Cerebellar nuclear complex (tissue), 1 donor: ENCODE measurements around the gene SRRM2.
"Not testable (repeated sequence)": the region's sequence is repeated elsewhere in the genome, so short reads cannot be mapped to it uniquely, and the experiment has no call there.

ENCODE experiments used
- DNase-seq, 2 experiments: peaks; one replicate each; lab custom pipeline; 2025; lab: John Stamatoyannopoulos, UW

SRRM2 gene

DNA sequence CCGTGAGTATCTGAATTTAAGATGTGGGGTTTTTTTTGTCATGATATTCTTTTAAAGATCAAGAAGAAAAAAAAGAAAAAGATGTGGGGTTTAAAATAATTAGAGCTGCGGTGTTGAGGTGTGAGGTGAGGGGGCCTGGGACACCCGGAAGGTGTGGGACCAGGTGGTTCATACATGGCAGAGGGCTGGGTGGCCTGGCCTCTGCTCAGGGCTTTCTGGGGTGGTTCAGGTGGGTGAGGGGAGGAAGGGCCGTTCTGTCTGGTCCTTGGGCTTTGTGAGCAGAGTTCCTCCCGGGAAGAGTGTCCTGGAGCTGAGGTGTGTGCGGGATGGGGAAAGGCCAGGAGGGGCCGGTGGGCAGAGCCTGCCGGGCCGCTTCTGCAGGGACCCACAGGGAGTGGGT, 37.4 kb upstream of the SRRM2 start:
- DNase-seq, result no peak

DNA sequence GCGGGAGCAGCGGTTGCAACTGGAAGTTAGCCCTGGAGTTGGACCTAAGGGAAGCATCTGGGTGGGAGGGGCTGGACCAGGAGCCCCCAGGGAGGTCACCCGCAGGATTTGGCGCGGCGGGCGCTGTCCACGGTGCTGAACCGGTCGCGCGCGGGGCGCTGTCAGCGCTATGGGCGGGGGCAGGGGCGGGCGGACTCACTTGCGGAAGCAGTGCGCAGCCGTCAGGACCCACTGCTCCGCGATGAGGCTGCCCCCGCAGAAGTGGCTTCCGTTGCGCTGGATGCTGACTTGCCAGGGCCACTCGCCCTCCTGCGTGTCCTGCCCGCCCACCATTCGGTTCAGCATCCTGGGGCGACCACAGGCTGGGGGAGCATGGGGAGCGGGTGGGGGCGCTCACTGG, 36.9 kb upstream of the SRRM2 start:
- DNase-seq, result no peak

DNA sequence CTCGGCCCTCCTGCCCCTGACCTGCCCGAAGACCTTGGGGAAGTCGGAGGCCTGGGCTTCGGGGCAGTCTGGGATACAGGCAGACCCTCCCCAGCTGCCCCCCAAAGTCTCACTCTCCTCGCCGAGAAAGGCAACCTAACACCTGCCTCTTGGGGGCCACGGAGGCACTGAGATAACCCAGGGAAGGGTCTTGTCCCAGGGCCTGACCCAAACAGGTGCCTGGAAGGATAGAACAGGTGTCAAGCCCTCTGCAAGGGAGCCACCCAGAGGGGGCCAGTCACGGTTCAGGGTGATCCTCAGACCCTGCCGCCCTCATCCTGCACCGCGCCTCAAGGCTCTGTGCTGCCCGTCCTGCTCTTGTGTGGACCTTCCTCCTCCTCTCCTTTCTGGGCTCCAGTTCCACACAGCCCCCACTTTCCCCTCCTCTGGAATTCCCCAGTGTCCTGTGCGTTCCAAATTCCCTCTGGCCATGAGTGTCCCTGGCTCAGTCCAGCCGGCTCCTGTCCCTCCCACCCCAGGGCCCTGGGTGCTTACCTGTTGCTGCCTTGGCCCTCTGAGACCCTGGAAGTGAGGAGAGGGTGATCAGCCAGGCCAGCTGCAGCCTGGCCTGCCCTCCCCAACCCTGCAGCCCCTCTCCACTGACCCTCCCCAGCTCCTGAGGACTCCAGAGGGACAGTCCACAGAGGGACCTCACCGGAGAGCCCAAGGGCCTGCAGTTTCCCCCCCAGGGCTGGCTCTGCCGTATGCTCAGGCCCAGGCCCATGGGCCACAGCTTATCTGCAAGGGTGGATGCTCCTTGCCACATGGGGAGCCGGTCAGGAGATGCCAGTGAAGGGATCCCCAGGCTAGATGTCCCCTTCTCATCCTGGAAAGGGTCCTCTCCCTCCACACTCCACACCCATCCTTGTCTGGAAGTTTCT, 36.2 kb upstream of the SRRM2 start:
- DNase-seq, result no peak

DNA sequence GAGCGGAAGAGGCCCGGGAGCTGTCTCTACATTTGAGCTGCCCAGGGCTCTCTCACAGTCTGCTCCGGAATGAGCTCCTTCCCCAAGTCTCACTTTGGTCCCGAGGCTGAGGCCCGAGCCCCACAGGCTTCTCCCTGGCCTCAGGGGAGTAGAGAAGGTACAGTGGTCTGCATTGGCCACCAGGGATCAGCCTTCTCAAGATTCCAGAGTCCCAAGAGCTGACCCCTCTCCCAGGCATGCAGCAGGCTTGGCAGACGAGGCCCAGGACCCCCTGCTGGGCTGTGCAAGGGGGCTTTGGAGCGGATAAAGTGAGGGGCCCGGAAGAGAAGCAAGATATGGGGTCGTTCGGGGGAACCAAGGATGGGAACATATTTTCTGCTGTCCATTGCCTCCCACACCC, 35.5 kb upstream of the SRRM2 start:
- DNase-seq, result no peak

DNA sequence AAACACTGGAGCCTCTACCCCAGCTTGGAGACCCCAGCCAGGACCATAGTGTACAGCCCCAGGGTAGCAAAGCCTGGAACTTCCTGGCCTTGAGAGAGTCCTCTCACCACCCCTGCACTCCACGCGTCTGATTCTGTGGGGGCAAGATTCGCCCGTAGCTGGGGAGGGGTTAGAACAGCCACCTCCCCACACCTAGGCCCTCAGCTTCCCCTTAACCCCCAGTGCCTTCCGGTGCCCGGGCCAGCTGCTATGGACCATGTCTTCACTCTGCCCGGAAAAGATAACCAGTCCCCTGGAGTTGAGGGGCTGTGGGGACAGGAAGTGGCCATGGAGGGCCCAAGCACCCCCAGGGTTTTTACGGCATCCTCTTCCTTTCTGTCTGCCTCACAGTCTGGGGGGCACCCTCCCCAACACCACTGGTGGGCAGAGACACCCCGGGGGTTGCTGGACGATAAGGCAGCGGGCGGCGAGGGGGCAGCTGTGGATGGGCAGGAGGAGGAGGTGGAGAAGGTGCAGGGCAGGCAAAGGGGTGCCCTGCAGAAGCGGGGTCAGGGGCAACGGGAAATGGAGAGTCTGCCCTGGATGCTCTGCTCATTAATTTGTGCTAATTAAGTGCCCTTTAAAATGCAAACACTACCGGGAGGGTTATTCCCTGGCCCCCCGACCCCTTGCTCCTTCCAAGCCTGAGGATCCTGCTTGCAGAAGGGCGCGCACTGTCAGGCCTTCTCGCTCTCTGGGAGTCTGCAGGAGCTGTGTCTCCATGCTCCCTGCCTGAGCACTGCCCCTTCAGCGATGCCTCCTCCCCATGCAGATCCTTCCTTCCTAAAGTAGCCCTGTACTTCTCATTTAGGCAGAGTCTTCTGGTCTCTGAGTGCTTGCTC, 34.8 kb upstream of the SRRM2 start:
- no peak for DNase-seq

DNA sequence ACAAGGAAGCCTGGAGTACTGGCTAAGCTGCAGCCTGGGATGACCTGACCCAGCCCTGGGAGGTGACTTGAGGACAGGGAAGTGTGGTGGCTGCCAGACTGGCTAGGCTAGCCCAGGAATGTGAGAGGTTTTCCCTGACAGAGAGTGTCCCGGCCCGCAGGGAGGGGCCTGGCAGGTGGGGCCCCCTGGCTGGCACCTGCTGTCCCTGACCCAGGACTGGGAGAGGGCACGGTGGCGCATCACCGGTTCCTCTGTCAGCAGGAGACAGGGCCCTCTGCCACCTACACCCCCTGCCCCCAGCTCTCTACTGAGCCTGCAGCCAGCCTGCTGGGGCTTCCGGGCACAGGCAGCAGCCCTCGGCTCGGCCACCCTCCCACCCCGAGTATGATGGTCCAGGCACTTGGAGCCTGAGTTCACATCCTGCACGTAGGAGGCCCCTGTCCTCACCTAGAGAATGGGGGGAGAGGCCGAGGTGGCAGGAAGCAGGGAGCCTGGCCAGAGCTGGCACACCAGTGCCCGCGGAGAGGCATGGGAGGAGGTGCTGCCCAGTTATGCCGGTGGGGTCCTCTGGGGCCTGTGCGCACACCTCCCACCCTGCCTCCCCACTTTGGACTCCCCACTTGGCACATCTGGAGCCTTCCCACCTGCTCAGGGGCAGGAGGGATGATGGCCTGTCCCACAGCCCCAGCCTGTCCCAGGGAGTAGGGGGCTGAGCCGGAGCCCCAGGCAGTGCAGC, 32.9 kb upstream of the SRRM2 start:
- DNase-seq, result no peak

DNA sequence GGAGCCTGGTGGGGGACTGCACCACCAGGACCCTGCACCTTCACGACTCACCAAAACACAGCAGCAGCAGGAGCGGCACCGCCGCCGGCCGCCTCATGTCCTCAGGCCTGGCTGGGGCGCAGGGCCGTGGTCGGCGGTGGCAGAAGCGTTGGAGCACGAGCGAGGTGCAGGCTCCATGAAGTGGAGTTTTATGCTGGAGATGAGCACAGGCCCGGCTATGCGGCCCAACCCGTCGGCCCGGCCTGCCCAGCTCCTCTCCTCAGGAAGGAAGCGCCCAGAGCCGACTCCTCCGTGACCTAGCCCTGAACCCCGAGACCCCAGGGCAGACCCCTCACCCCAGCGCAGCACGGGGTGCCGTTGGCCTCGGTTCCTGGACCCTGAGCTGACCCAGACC, 32.4 kb upstream of the SRRM2 start, which contains the start of gene PRSS27:
Gene PRSS27 (minus strand): TSS at position 161 of the 394 bp plus-strand sequence. CDS start 64 bp downstream, at position 97.
- no peak for DNase-seq

DNA sequence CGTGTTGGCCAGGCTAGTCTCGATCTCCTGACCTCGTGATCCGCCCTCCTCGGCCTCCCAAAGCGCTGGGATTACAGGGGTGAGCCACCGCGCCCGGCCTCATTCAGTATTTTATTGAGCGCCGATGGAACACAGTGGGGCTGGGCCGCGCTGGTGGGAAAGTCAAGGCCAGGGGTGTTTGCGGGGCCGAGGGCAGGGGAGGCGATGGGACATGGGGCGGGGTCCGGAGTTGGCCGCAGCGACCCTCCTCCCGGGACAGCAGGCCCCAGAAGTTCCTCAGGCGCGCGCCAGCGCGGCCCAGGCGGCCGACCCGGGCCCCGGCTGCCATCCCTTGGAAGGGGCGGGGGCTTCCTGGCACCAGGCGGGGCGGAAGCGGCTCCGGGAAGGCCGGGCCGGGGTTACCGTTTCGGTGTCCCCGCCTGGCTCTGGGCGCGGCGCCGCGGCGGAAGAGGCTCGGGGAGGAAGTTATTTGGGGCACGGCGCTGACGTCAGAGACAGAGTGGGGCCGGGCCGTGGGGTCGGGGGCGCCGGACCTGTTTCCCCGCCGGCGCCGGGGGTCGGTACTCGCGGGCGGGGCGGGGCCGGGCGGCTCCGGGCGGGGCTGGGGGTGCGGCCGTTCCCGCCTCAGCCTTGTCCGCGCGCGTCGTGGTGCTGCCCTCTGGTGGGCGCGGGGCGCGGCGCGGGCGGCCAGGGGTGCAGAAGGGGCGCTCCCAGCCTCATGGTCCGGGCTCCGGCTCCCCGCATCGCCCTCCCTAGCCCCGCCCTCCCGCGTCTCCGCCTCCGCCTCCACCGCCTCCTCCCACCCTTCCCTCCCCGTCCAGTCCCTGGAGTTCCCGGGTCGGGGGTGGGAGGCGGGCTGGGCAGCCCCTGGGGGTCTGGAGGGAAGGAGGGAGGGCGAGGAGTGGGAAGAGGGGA, 31.5 kb upstream of the SRRM2 start:
- DNase-seq, result no peak

DNA sequence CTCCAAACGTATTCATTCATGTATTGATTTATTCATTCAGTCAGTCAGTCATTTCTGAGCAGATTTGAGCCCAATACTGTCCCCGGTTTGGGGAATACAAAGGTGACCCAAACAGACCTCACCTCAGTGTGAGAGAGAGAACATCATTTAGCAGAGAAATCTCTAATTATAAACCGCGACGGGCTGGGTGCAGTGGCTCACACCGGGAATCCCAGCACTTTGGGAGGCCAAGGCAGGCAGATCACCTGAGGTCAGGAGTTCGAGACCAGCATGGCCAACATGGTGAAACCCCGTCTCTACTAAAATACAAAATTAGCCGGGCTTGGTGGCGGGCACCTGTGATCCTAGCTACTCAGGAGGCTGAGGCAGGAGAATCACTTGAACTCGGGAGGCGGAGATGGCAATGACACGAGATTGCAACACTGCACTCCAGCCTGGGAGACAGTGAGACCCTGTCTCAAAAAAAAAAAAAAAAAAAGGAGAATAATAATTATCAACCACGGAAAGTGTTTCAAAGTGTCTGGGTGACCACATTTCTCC, 30.7 kb upstream of the SRRM2 start:
- not testable (repeated sequence) for DNase-seq

DNA sequence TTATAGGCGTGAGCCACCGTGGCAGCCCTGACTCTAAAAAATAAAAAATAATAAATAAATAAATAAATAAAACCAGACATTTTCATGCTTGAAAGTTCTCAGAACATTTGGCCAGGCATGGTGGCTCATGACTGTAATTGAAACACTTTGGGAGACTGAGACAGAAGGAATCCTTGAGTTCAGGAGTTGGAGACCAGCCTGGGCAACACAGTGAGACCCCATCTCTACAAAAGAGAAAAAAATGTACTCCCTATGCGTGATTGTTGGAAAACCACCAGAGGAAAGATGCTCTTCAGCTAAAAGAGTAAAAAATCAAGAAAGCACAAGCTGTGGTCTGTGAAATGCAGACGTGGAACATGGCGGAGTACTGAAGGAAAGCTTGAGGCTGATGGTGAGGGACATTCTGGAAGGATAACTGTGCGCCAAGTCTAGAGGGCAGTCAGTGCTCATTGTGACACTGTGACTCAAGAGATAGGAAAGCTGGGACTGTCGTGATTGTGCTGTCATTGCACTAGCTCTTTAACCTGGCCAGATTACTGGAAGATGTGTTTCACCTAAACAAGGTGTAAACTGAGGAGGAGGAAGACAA, 28.3 kb upstream of the SRRM2 start:
- no peak for DNase-seq

DNA sequence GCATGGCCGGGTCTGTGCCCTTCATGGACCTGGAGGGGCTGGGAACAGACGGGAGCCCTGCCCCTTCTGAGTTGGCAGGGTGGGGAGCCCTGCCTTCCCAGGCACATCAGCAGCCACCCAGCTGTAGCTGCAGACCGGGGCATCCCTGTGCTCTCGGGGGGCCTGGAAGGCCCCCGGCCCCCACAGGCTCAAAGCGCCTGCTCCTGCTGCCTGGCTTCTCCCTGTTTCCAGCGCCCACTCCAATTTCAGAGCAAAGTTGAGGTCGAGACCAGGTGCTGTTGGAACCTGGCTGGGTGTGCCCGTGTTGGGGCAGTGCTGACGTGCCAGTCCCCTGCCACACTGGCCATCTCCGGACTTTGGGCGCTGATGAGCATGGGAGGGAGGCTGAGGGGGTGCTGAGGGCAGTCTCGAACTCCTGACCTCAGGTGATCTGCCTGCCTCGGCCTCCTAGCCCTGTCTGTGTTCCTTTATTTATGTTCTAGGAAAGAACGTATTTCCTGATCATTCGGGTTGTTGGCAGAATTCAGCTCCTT, 27.6 kb upstream of the SRRM2 start:
- no peak for DNase-seq

DNA sequence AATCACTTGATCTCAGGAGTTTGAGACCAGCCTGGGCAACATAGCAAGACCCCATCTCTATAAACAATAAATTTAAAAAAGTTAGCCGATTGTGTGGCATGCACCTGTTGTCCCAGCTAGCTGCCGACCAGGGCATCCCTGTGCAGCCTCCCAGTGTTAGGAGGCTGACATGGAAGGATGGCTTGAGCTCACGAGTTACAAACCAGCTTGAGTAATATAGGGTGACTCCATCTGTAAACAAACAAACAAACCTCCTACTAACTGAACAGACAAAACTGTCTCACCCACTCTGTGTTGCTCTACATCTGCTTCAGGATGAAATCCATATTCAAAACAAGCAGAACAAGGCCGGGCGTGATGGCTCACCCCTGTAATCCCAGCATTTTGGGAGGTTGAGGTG, 25.5 kb upstream of the SRRM2 start:
- DNase-seq, result no peak

DNA sequence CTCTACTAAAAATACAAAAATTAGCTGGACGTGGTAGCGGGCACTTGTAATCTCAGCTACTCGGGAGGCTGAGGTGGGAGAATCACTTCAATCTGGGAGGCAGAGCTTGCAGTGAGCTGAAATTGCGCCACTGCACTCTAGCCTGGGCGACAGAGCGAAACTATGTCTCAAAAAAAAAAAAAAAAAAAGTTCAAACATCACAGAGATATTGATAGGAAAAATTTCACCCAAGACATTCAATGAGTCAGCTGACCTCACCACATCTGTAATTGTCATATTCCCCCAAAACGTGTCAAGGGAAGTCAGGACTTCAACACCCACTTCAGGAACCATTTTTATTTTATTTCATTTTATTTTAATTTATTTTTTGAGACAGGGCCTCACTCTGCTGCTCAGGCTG, 24.4 kb upstream of the SRRM2 start:
- no peak for DNase-seq

DNA sequence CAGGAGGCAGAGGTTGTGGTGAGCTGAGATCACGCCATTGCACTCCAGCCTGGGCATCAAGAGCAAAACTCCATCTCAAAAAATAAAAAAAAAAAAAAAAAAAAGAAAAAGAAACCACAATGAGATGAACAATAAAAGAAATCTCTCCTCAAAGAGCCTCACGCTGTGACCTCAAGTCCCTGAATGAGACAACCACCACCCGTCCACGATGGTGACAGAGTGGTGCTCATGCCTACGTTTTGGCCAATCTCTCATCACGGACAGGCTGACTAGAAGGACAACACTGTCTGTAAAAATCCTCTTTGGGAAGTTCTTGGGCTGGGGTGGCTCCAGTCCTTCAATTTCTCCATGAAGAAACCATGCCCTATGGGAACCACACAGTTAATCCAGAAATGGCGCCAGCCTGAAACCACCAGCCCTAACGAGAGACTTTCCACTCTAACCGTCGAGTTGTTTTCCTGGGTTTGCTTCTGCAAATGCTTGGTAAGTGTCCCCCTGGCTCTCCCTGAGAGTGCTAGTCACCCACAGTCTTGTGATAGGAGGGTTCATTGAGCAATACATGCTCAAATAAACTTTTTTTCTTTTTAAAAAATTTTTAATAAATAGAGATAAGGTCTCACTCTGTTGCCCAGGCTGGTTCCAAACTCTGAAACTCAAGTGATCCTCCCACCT, 17.5 kb upstream of the SRRM2 start:
- DNase-seq, result no peak

DNA sequence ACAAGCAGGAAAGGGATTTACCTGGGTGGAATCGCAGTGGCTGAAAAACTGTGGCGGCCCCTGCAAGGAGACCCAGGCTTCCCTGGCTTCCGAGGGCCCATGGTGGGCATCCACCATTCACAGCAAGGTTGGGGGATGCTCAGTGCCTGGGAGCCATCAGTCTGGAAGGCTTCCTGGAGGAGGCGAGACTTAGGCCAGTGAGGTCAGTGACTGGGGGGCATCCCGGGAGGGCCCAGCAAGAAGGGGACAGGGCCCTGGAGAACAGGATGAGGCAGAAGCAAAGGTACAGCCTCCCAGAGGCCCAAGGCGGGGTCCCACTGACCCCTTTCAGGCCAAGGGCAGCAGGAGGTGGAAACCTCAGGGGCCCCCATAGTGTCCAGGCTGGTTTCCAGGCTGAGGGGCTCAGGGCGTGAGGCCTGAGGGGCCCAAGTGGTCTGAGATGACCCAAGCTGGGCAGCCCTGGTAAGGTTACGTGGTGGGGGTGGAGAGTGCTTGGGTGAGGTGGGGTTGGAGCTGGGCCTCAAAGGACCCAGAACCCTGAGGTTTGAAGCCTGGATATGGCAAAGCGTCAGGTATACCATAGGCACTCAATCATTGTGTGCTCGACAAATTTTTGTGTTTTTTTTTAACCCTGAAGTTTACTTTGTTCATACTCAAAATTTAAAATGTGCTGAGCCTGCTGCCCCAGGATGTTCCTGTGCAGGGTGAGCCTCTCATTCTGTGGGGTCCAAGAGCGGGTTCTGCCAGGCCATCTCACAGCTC, 15.8 kb upstream of the SRRM2 start:
- no peak for DNase-seq

DNA sequence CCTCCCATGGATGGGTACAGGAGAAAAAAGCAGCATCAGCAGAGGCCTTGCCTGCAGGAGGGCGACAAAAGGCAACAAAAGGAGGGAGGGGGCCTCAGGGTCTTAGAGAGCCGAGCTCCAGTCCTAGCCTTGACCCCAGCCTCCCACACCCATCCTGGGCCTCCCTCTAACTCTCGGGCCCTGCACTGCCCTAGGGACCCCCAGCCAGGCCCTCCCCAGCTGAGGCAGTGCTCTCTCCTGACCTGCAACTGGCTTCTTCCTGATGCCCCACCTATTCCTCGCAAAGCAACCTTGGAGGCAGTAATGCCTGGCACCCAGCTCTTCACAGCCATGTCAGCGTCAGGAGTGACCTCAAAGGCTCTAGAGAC, 15.2 kb upstream of the SRRM2 start:
- no peak for DNase-seq

DNA sequence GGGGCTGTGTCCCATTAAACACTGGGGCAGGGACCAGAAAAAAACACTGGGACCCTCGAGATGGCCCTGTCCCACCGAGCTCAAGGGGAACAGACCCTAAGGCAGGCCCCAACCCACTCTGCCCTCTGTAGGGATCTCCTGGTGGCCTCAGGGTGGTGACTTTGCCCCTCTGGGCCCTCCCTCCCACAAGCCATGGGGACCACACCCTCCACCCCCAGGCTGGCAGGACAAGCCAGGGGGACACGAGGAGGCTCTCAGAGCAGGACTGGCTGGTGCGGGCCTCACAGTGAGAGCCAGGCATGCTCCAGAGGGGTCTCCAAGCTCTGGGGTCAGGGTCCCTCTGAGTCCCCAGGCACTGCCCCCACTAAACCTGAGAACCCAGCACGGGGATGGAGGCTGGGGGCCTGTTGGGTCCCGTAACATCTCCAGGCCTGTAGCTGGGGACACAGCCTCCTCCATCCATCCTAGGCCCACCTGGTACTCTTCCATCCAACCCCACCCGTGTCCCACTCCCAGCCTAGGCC, 14.5 kb upstream of the SRRM2 start:
- no peak for DNase-seq

DNA sequence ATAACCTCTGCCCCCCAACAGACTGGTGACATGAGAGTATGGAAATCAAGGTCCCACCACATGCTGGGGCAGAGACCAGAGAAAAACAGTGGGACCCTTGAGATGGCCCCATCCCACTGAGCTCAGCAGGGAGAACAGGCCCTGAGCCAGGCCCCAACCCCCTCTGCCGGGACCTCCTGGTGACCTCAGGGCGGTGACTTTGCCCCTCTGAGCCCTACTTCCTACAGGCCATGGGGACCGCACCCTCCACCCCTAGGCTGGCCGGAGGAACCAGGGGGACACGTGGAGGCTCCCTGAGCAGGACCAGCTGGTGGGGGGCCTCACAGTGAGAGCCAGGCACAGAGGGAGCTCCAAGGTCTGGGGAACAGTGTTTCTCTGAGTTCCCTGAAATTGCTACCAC, 13.8 kb upstream of the SRRM2 start:
- DNase-seq, result no peak
